AG10803 (cell line): ENCODE measurements around the gene XRN2.

ENCODE experiments used
- DNase-seq: peaks from one replicate; pipeline ENCODE4 v3.0.0; 2010; ENCODE audit warnings: low read depth
- H3K4me3 ChIP-seq: 2 replicates; pipeline ENCODE4 v1.5.1; 2011; ENCODE audit warnings: mild to moderate bottlenecking, low read length, control low read depth
- CTCF ChIP-seq: conservative IDR thresholded peaks from 2 replicates; pipeline ENCODE4 v1.5.1; 2011; ENCODE audit warnings: mild to moderate bottlenecking, low read length, control low read depth, inconsistent platforms

Gene XRN2

GRCh38 chr20:21344206-21344900 is 41.2 kb downstream of the XRN2 start:
- H3K4me3 ChIP-seq, result no peak overlapping the region
- DNase-seq, result no peak
- TF ChIP-seq CTCF, result no peak

DNA sequence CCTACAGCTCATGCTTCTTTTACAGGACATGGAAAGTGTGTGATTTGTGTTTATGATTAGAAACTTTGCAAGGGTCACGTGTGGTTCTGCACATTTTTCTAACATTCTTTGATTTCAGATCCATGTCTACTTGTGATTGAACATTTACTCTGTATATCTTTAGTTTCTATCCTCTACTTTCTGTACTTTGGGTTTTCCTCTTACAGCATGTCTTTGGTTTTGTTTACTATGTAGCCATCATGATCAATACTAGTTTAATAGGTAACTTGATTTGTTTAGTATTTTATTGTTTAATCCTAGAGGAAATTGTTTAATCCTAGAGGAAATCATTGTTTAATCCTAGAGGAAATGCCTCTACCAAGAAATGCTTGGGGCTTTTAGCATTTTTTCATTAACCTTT is 41.8 kb downstream of the XRN2 start:
- DNase-seq, result no peak
- H3K4me3 ChIP-seq, result no peak overlapping the region
- TF ChIP-seq CTCF, result no peak

GRCh38 chr20:21352703-21353102 is 49.6 kb downstream of the XRN2 start:
- no peak for TF ChIP-seq CTCF
- no peak overlapping the region for H3K4me3 ChIP-seq
- DNase-seq, result peak; percentile 37

DNA sequence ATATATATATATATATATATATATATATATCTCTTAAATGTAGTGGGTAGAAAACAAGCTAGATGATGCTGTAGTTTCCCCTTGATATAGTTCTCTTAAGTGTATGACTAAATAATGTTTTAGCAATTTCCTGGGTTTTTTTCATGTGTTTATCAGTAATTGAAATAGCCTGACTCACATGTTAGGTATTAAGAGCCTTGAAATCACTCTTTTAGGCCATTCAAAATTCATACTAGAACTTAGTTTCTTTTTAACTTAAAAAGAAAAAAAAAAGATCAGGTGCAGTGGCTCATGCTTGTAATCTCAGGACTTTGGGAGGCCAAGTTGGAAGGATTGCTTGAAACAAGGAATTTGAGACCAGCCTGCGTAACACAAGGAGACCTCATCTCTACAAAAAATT is 50.1 kb downstream of the XRN2 start:
- TF ChIP-seq CTCF, result no peak
- no peak overlapping the region for H3K4me3 ChIP-seq
- DNase-seq, result peak; percentile 46

DNA sequence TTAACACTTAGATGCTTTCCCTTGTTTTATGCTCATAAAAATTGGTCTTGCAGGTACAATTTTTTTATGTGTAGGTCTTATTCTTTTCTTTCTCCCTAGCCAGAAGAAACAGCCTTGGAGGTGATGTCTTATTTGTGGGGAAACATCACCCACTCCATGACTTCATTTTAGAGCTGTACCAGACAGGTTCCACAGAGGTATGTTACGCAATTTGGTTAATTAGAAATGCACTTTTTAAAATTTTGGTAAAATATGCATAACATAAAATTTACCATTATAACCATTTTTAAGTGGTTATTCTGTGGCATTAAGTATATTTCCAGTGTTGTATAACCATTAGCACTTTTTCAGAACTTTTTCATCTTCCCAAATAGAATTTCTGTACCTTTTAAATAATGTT is 52.9 kb downstream of the XRN2 start:
- TF ChIP-seq CTCF, result no peak
- no peak for DNase-seq
- no peak overlapping the region for H3K4me3 ChIP-seq

GRCh38 chr20:21356386-21356785 is 53.3 kb downstream of the XRN2 start:
- TF ChIP-seq CTCF, result no peak
- no peak overlapping the region for H3K4me3 ChIP-seq
- DNase-seq, result no peak

- DNase-seq, result no peak
- H3K4me3 ChIP-seq, result no peak overlapping the region
- no peak for TF ChIP-seq CTCF
These were observed 54.7 kb downstream of the XRN2 start for GRCh38 chr20:21357844-21358243.
